NCI-H226 (cell line): ENCODE results near the gene CNOT4.
"Not testable (repeated sequence)": the region's sequence is repeated elsewhere in the genome, so short reads cannot be mapped to it uniquely, and the experiment has no call there.

ENCODE experiments used
- DNase-seq: peaks from one replicate; pipeline ENCODE4 v3.0.0-alpha.2; 2015

Gene CNOT4

GRCh38 chr7:135449436-135449835, 60.5 kb downstream of the CNOT4 start:
- no peak for DNase-seq

DNA sequence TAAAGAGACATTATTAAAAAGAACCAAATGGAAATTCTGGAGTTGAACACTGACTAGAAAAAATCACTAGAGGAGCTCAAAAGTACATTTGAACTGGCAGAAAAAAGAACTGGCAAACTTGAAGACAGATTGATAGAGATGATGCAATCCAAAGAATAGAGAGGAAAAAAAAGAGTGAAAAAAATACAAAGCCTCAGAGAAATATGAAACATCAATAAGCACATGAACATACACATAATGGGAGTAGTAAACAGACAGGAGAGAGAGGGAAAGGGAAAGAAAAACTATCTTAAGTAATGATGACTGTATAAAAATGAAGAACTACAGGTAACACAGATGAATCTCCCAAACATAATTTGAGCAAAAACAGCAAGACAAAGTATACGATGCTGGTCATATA, 61.1 kb downstream of the CNOT4 start:
- DNase-seq: no peak

GRCh38 chr7:135447748-135448147, 62.2 kb downstream of the CNOT4 start:
- DNase-seq: no peak

DNA sequence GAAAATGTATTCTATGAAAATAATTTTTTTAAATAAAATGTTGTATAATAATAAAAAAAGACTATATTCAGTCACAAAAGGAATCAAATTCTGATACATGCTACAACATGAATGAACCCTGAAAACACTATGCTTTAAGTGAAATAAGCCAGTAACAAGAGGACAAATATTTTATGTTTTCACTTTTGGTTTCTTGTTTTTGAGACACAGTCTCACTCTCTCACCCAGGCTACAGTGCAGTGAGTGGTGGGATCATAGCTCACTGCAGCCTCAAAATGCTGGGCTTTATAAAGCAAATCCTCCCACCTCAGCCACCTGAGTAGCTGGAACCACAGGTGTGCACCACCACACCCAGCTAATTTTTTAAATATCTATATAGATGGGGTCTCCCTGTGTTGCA, 64.2 kb downstream of the CNOT4 start:
- no peak for DNase-seq

DNA sequence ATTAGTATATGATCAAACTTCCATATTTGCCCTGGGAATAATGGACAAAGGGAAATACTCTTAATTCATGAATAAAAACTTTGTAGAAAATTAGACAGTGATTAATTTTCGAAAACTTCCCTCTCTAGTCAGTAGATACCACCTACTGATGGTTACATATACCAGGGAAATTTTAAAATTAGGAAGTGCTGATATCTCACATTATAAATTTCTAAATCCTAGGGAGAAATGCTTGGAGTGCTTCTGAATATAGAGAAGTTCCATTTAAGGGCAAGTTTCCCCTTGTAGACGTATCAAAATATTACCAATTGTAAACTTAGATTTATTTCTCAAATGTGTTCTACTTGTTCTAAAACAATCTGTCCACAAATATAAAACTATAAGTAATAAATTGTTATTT, 64.6 kb downstream of the CNOT4 start:
- not testable (repeated sequence) for DNase-seq

GRCh38 chr7:135441791-135442190, 68.1 kb downstream of the CNOT4 start:
- DNase-seq: peak; percentile 54

GRCh38 chr7:135434047-135434446, 75.9 kb downstream of the CNOT4 start:
- DNase-seq: no peak

DNA sequence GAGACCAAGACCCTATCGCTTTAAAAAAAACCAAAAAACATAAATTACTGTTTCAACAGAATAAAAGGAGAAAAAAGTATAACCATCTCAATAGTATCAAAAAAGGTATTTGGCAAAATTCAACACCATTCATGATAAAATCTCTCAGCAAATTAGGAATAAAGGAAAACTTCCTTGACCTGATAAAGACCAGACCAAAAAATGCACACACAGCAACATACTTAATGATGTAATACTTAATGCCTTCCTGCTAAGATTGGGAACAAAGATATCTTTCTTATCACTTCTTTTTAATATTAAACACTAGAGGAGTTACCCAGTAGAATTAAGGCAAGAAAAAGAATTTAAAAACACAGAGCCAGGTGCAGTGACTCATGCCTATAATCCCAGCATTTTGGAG, 79.3 kb downstream of the CNOT4 start:
- DNase-seq: no peak

DNA sequence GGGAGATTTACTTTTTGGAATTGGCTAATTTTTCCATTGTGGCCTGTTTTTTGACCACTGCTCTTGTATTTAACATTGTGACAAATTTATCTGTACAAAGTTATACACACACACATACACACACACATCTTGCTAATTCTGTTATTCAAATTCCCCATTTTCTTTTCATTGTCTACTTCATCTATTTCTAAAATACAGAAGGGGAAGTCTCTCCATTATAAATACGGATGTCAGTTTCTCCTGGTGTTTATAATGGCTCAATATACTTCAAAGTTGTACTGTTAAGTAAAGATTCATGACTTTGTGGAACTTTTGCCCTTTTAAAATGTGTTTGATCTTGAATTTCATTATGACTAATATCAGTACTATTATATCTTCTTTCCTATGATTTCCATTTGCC, 81.0 kb downstream of the CNOT4 start:
- no peak for DNase-seq

DNA sequence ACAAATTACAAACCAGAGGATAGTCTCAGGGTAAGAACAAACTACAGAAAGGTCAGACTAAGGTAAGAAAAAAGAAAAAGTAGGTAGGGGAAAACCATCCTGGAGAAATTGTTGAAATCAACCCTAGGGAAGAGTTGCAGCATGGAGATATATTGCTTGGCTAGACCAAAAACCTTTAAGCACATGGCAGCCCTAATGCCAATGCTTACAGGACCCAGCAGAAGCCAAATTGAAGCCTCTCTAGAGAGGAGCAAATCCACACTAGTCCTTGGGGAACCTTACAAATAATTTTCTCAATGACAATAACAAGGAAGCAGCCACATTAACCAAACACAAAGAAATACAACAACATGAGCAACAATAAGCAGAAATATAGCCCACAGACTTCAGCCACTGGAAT, 81.9 kb downstream of the CNOT4 start:
- no peak for DNase-seq

- DNase-seq: no peak
Observed at GRCh38 chr7:135427166-135427565, 82.7 kb downstream of the CNOT4 start.

DNA sequence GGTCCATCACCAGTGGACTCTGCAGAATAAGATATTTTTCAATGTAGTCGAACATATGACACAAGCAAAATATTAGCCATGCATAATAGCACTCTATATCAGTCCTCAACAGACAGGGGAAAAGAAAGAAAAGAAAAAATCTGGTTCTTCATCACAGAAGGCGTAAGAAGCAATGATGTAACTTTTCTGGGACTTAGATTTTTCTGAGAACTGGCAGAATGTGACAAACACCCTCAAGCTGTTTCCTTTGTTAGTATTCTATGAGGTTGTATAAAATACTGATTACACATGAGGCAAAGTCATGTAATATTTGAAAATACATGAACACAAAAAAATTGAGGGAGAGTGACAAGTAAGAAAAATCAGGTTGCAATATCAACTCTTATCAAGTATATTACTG, 84.9 kb downstream of the CNOT4 start:
- DNase-seq: no peak

GRCh38 chr7:135420786-135421185, 89.1 kb downstream of the CNOT4 start:
- DNase-seq: no peak

DNA sequence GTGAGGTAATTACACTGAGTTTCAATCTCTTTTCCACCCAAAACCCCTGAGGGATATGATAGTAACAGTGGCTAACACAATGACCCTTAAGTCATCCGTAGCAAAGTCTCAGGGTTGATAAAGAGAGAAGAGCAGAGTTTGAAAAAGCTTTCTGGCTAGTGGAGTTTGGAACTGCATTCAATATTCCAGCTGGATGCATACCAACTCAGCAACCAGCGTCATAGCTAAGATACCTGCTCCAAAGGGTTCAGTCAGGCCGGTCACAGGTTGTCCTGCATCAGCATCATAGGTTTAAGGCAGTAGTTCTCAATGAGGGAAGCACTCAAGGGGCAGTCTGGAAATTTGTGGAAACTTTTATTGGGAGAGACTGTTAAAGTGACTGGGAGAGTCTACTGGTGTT, 93.5 kb downstream of the CNOT4 start:
- DNase-seq: no peak

GRCh38 chr7:135414850-135415439, 95.0 kb downstream of the CNOT4 start:
- DNase-seq: peak; percentile 2

DNA sequence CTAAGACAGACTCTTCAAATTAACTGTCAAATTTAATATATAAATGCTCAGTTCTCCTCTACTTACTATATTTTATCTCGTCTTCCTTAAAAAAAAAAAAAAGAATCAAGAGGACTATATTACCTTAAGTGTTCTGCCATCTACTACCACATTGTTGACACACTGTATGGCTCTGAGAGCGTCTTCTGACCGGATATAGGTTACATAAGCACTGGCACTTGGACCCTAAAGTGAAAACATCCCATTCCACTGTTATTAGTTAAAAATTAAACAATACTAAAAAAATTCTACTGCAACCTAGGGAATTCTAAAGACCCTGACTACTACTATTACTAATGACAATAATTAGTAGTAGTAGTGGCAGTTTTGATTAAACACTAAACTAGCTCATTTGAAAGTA, 95.7 kb downstream of the CNOT4 start:
- DNase-seq: no peak

DNA sequence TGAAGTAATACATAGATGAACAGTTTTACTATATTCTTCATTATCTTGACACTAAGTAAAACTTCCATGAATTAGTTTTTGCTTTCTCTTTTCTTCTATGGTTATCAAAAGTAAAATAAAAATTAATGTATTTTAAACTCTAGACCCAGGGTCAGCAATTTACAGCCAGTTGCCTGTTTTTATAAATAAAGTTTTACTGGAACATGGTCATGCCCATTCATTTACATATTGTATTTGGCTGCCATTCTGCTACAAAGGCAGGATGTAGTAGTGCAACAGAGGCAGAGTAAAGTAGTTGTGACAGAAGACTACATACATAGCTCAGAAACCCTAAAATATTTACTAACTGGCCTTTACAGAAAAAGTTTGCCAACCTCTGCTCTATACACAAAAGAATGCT, 98.8 kb downstream of the CNOT4 start:
- DNase-seq: no peak

- DNase-seq: no peak
Observed at GRCh38 chr7:135410543-135410942, 99.4 kb downstream of the CNOT4 start.

GRCh38 chr7:135409845-135410542, 99.9 kb downstream of the CNOT4 start:
- no peak for DNase-seq

GRCh38 chr7:135407884-135408283, 102.0 kb downstream of the CNOT4 start:
- no peak for DNase-seq

DNA sequence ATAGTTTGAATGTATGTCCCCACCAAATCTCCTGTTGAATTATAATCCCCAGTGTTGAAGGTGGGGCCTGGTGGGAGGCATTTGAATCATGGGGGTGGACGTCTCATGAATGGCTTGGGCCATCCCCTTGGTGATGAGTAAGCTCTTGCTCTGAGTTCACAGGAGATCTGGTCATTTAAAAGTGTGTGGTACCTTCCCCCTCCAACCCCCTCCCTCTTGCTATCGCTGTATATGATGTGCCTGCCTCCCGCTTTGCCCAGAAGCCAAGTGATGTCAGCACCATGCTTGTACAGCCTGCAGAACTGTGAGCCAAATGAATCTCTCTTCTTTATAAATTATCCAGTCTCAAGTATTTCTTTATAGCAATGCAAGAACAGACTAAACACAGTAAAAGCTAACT, 103.0 kb downstream of the CNOT4 start:
- DNase-seq: no peak

- no peak for DNase-seq
Observed at GRCh38 chr7:135405969-135406368, 103.9 kb downstream of the CNOT4 start.

DNA sequence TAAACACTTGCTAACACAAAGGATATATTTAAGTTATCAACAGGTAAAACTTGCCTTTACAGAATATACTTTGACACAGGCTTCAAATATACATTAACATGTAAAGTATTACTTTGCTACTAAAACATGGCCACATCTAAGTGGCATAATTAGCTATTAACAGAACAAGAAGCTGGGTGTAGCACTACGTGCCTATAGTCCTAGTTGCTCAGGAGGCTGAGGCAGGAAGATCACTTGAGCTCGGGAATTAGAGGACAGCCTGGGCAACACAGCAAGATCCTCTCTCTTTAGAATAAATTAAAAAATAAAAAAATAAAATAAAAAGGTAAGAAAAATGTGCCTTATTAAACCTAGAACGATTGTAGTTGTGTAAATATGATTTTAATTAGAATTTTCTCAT, 106.6 kb downstream of the CNOT4 start:
- no peak for DNase-seq

- DNase-seq: no peak
Observed at GRCh38 chr7:135397689-135398088, 112.2 kb downstream of the CNOT4 start.

- no peak for DNase-seq
Observed at GRCh38 chr7:135392701-135393100, 117.2 kb downstream of the CNOT4 start.
